GM12891 (cell line): Measurements from ENCODE around the gene TM7SF2.

ENCODE experiments used
- POLR2A ChIP-seq: IDR thresholded peaks from 2 replicates; pipeline ENCODE4 v1.6.1; 2011; ENCODE audit warnings: low read depth, low read length, control low read depth
- POLR2AphosphoS5 ChIP-seq: IDR thresholded peaks from 2 replicates; pipeline ENCODE4 v1.6.1; 2011; ENCODE audit warnings: low read depth, low read length, control low read depth
- POU2F2 ChIP-seq: IDR thresholded peaks from 2 replicates; pipeline ENCODE4 v1.6.1; 2011; ENCODE audit warnings: low read depth, mild to moderate bottlenecking, control low read depth, low read length, moderate library complexity
- TAF1 ChIP-seq: IDR thresholded peaks from 2 replicates; pipeline ENCODE4 v1.6.1; 2011; ENCODE audit warnings: low read depth, low read length, control low read depth

- TF ChIP-seq POLR2A (no peak), TAF1 (no peak), POLR2AphosphoS5 (no peak), POU2F2 (no peak)
Measured at GRCh38 chr11:65090628-65091027, 21.0 kb upstream of the TM7SF2 start.
